HL-60 (cell line): ENCODE results near the gene NOS3.

Experiments used
- CTCF ChIP-seq: IDR thresholded peaks from one replicate; pipeline ENCODE4 v1.5.1; 2011; ENCODE audit warnings: low read length, control low read depth, inconsistent platforms; ENCODE audit not compliant: insufficient read depth
- GABPA ChIP-seq: IDR thresholded peaks from 2 replicates; pipeline ENCODE4 v1.6.1; 2012; ENCODE audit warnings: low read depth
- POLR2AphosphoS5 ChIP-seq: IDR thresholded peaks from 2 replicates; pipeline ENCODE4 v1.6.1; 2012; ENCODE audit warnings: low read depth
- SPI1 ChIP-seq: IDR thresholded peaks from 2 replicates; pipeline ENCODE4 v1.6.1; 2012; ENCODE audit warnings: low read depth, mild to moderate bottlenecking, borderline replicate concordance
- TF ChIP-seq, protein P1 (sequence below): IDR thresholded peaks from 2 replicates; pipeline ENCODE4 v1.6.1; 2012; ENCODE audit warnings: low read depth; ENCODE audit not compliant: insufficient replicate concordance

GRCh38 chr7:150973571-150974451 lies 17.0 kb upstream of the NOS3 start:
- TF ChIP-seq CTCF: no peak
- no peak for TF ChIP-seq POLR2AphosphoS5
- TF ChIP-seq GABPA: no peak
- TF ChIP-seq SPI1: no peak
- TF ChIP-seq, protein P1, sequence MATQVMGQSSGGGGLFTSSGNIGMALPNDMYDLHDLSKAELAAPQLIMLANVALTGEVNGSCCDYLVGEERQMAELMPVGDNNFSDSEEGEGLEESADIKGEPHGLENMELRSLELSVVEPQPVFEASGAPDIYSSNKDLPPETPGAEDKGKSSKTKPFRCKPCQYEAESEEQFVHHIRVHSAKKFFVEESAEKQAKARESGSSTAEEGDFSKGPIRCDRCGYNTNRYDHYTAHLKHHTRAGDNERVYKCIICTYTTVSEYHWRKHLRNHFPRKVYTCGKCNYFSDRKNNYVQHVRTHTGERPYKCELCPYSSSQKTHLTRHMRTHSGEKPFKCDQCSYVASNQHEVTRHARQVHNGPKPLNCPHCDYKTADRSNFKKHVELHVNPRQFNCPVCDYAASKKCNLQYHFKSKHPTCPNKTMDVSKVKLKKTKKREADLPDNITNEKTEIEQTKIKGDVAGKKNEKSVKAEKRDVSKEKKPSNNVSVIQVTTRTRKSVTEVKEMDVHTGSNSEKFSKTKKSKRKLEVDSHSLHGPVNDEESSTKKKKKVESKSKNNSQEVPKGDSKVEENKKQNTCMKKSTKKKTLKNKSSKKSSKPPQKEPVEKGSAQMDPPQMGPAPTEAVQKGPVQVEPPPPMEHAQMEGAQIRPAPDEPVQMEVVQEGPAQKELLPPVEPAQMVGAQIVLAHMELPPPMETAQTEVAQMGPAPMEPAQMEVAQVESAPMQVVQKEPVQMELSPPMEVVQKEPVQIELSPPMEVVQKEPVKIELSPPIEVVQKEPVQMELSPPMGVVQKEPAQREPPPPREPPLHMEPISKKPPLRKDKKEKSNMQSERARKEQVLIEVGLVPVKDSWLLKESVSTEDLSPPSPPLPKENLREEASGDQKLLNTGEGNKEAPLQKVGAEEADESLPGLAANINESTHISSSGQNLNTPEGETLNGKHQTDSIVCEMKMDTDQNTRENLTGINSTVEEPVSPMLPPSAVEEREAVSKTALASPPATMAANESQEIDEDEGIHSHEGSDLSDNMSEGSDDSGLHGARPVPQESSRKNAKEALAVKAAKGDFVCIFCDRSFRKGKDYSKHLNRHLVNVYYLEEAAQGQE: no peak
